Measurements from ENCODE around the gene CACNA1D. TPM values are rescaled to one million over a fixed set of nuclear protein-coding genes. Genes with fewer than 3 reads are reported as not detected.

CACNA1D gene
- total RNA-seq, 2 experiments from 2014 or later, result not detected

DNA sequence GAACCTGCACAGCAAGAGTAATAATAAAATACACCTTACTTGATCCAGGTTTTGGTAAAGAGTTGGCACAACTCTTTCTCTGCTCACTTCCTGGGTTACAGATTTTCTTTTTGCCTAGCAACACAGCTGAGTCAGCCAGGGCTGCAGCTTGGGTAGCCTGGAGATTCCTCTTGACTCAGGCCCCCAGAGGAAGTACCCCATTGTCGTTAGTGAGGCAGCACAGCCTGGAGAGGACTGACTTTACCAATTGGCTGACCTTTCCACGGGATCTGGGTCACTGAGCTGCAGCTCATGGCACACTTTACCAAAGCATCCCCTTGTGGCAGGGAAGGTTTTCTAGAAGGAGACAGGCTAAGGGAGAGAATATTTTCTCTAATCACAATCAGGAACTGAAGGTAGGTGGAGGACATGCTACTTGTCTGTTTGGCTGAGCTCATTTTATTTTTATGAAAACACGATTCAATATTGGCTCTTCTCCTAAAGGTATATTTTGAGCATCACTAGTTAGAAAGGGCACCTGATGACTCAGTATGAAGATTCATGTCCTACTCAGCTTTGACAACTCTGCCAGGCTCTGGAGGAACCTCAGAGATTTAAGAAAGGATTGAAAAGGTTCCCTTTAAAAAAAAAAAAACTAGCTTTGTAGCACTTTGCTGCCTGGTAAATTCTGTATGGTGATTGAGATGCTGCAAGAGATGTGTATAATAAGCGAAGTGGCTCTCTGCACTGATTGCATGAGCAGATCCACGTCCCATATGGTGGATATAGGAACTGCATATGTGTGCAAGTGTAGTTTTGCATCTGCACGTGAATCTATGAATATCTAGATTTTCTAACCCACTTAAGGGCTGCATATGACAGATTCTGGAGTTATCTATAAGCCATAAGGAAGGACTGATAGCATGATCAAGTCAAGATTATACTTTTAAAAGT lies 227.0 kb downstream of the CACNA1D start:
- intact Hi-C loops (cut with micrococcal nuclease), result no loop called here
- TF ChIP-seq, protein P1, sequence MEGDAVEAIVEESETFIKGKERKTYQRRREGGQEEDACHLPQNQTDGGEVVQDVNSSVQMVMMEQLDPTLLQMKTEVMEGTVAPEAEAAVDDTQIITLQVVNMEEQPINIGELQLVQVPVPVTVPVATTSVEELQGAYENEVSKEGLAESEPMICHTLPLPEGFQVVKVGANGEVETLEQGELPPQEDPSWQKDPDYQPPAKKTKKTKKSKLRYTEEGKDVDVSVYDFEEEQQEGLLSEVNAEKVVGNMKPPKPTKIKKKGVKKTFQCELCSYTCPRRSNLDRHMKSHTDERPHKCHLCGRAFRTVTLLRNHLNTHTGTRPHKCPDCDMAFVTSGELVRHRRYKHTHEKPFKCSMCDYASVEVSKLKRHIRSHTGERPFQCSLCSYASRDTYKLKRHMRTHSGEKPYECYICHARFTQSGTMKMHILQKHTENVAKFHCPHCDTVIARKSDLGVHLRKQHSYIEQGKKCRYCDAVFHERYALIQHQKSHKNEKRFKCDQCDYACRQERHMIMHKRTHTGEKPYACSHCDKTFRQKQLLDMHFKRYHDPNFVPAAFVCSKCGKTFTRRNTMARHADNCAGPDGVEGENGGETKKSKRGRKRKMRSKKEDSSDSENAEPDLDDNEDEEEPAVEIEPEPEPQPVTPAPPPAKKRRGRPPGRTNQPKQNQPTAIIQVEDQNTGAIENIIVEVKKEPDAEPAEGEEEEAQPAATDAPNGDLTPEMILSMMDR (IDR thresholded peaks at IDR 0.05), result no peak
- Mint-ChIP-seq H3K27me3 (peaks cover 15% of the 10 kb centered on the region), H3K27ac (no peak overlapping the region), H3K9me3 (no peaks in the 10 kb centered on the region), H3K4me1 (ENCODE audit: low read depth) (no peaks in the 10 kb centered on the region), H3K36me3 (ENCODE audit: low read depth) (no peaks in the 10 kb centered on the region), H3K4me3 (no peak overlapping the region)
- ChIA-PET POLR2A (no interaction called here), CTCF (interaction anchor here (2.6 kb wide), 1 partner anchor 11 kb away, joined by 20 read pairs; no protein-coding TSS in a partner anchor)
- DNase-seq (peak; percentile 5), ATAC-seq (peak; percentile 39)

DNA sequence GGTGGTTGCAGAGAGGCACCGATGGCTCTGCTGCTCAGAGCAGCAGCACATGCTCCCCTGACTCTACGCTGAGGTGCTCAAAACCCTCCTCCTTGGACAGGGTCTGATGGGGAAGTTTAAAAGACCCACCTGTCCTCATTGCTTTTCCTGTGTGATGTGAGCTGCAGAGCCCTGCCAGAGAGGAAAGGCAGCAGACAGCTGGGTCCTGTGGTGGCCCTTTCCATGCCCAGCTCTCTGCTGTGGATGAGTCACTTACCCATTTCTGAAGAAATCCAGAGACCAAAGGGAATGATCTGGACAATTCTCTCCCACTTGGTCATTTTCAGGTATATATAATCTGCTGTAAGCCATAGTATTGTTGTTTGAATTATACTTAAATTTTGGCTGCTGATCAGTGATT lies 230.2 kb downstream of the CACNA1D start:
- intact Hi-C loops (cut with micrococcal nuclease), result no loop called here
- ChIA-PET POLR2A (no interaction called here), CTCF (no interaction called here)
- H3K27ac Mint-ChIP-seq, result no peak overlapping the region
- no peak overlapping the region for H3K4me3 Mint-ChIP-seq
- DNase-seq (no peak), ATAC-seq (no peak)
- TF ChIP-seq, protein P1 (IDR thresholded peaks at IDR 0.05), result no peak
- H3K27me3 Mint-ChIP-seq, result peaks cover 20% of the 10 kb centered on the region
- no peaks in the 10 kb centered on the region for H3K4me1 Mint-ChIP-seq (ENCODE audit: low read depth)
- no peaks in the 10 kb centered on the region for H3K36me3 Mint-ChIP-seq (ENCODE audit: low read depth)
- H3K9me3 Mint-ChIP-seq, result no peaks in the 10 kb centered on the region

- Mint-ChIP-seq H3K9me3 (no peaks in the 10 kb centered on the region), H3K27me3 (peaks cover 17% of the 10 kb centered on the region), H3K27ac (no peak overlapping the region), H3K36me3 (ENCODE audit: low read depth) (no peaks in the 10 kb centered on the region), H3K4me3 (no peak overlapping the region), H3K4me1 (ENCODE audit: low read depth) (no peaks in the 10 kb centered on the region)
- intact Hi-C loops (cut with micrococcal nuclease), result no loop called here
- ATAC-seq, result no peak
- DNase-seq, result no peak
- POLR2A ChIA-PET, result no interaction called here
- CTCF ChIA-PET, result no interaction called here
- TF ChIP-seq, protein P1 (IDR thresholded peaks at IDR 0.05), result no peak
Observed at GRCh38 chr3:53725387-53725995, 231.1 kb downstream of the CACNA1D start.

- no peaks in the 10 kb centered on the region for H3K9me3 Mint-ChIP-seq
- no peaks in the 10 kb centered on the region for H3K36me3 Mint-ChIP-seq (ENCODE audit: low read depth)
- POLR2A ChIA-PET, result no interaction called here
- no peaks in the 10 kb centered on the region for H3K4me1 Mint-ChIP-seq (ENCODE audit: low read depth)
- intact Hi-C loops (cut with micrococcal nuclease), result no loop called here
- H3K27me3 Mint-ChIP-seq, result peaks cover 17% of the 10 kb centered on the region
- CTCF ChIA-PET, result no interaction called here
- no peak overlapping the region for H3K4me3 Mint-ChIP-seq
- DNase-seq (no peak), ATAC-seq (no peak)
- TF ChIP-seq, protein P1 (IDR thresholded peaks at IDR 0.05), result no peak
- no peak overlapping the region for H3K27ac Mint-ChIP-seq
Observed at GRCh38 chr3:53726643-53727042, 232.2 kb downstream of the CACNA1D start.

DNA sequence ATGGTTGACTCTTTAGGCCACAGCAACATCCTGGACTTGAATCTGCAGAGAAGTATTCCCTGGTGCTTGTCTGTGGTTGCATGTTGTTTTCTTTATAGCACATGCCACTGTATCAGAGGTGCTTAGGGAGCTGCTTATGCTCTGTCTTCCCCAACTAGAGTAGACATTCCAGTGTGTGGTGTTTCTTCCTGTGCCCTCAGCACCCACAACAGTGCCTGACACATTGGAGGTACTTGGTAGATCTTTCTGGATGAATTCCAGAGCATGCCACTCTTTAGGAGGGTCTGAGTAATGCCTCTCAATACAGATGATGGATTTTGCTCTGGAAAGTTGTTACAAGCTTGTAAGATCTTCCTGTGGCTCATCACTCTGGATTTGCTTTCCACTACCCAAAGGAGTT lies 234.2 kb downstream of the CACNA1D start:
- Mint-ChIP-seq H3K4me1 (ENCODE audit: low read depth) (no peaks in the 10 kb centered on the region), H3K27me3 (peaks cover 12% of the 10 kb centered on the region), H3K36me3 (ENCODE audit: low read depth) (no peaks in the 10 kb centered on the region), H3K9me3 (no peaks in the 10 kb centered on the region), H3K27ac (no peak overlapping the region), H3K4me3 (no peak overlapping the region)
- ATAC-seq (no peak), DNase-seq (no peak)
- CTCF ChIA-PET, result interaction anchor here (1.7 kb wide), 1 partner anchor 18 kb away, joined by 8 read pairs; no protein-coding TSS in a partner anchor
- POLR2A ChIA-PET, result no interaction called here
- intact Hi-C loops (cut with micrococcal nuclease), result no loop called here
- TF ChIP-seq, protein P1 (IDR thresholded peaks at IDR 0.05), result no peak

Measured in activated CD8-positive, alpha-beta T cell treated with anti-CD3 and anti-CD28 coated beads for 36 hours (primary cell).